AG09319 (cell line): ENCODE results near the gene SAMD8.
"Not testable (repeated sequence)": the region's sequence is repeated elsewhere in the genome, so short reads cannot be mapped to it uniquely, and the experiment has no call there.

ENCODE experiments used
- DNase-seq: peaks from one replicate; pipeline ENCODE4 v3.0.0-alpha.2; 2010; ENCODE audit warnings: low read depth; ENCODE audit errors: extremely low read depth
- TF ChIP-seq, protein P1 (sequence below): IDR thresholded peaks from 2 replicates; pipeline ENCODE4 v1.5.1; 2011; ENCODE audit warnings: low read depth, mild to moderate bottlenecking, inconsistent platforms, low read length, moderate library complexity

SAMD8 gene

DNA sequence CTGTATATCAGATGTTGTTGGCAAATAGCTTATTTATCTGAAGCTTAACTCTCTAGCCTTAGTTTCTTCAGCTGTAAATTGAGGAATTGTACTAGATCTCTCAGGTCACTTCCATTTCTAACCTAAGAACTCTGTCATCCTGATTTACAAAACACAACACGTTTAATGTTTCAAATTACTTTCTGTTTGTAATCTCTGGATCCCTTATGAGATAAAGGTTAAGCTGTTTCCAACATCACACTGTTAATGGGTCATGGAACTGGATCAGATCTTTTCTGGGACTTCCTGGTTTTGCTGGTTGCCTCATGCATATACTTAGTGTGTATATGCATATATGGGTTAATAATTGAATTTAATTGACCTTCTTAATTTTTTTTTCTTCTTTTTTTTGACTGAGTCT lies 9.9 kb downstream of the SAMD8 start:
- TF ChIP-seq, protein P1, sequence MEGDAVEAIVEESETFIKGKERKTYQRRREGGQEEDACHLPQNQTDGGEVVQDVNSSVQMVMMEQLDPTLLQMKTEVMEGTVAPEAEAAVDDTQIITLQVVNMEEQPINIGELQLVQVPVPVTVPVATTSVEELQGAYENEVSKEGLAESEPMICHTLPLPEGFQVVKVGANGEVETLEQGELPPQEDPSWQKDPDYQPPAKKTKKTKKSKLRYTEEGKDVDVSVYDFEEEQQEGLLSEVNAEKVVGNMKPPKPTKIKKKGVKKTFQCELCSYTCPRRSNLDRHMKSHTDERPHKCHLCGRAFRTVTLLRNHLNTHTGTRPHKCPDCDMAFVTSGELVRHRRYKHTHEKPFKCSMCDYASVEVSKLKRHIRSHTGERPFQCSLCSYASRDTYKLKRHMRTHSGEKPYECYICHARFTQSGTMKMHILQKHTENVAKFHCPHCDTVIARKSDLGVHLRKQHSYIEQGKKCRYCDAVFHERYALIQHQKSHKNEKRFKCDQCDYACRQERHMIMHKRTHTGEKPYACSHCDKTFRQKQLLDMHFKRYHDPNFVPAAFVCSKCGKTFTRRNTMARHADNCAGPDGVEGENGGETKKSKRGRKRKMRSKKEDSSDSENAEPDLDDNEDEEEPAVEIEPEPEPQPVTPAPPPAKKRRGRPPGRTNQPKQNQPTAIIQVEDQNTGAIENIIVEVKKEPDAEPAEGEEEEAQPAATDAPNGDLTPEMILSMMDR, result no peak
- DNase-seq, result no peak

DNA sequence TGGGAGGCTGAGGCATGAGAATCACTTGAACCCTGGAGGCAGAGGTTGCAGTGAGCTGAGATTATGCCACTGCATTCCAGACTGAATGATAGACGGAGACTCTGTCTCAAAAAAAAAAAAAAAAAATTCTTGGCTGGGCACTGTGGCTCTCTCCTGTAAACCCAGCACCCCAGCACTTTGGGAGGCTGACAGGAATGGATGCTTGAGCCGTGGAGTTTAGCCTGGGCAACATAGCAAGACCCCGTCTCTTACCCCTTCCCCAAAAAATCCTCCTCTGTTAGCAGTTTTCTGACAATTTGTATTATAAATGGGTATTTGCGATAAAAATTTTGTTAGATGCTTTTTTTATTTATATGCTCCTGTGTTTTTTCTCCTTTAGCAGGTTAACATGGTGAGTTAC lies 11.0 kb downstream of the SAMD8 start:
- no peak for DNase-seq
- TF ChIP-seq, protein P1, result no peak

DNA sequence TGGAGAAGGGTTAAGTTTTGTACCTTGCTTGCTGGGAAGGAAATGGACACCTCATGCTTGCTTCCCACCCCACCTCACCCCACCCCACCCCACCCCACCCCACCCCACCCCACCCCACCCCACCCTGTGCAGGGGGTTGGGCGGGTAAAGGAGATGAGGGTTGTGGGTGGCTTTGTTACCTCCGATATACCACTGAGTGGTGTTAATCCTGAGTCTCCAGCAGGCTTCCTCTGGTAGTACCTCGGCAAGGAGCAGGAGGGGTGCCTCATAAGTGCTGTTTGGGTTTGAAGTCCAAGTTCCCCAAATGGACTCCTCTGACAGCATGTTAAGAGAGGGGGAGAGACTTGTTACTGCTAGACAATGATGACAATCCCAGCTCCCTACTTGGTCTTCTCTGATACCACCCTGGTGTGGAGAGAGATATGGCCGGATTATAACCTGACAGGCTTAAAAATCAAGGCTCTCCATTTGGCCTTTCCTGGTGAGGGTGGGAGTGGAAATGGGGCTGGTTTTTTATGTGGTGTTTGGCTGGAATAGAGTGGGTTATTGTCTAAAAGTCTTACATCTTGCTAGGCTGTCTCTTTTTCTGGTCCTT lies 11.7 kb downstream of the SAMD8 start:
- no peak for DNase-seq
- TF ChIP-seq, protein P1, result no peak

DNA sequence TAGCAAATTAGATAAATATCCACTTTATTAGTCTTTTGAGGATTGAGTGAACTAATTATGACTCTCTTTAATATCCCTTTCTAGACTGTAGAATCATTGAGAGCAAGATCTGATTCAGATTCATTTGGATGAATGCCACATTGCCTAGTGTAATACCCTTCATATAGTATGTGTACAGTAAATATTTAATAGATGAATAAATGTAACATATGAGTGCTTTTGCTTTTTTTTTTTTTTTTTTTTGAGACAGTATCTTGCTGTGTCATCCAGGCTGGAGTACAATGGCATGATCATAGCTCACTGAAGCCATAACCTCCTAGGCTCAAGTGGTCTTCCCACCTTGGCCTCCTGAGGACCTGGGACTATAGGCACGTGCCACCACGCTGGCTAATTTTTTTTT lies 14.8 kb downstream of the SAMD8 start:
- TF ChIP-seq, protein P1, result no peak
- no peak for DNase-seq

DNA sequence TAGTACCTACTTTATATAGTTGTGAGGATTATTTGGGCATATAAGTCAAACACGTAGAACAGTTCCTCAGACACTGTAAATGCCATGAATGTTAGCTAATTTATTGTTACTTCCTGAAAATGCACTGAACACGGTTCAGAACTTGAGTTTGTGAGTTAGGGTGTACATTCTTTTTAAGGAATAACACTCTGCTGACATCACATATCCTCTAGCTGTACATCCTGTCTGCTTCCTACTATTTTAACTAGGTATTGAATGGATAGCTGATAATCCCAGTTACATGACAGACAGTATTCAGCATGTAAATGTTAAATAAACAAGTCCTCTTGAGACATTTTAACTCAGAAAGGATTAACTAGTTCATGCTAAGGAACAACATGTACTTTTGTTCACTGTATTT lies 16.0 kb downstream of the SAMD8 start:
- TF ChIP-seq, protein P1, result no peak
- no peak for DNase-seq

DNA sequence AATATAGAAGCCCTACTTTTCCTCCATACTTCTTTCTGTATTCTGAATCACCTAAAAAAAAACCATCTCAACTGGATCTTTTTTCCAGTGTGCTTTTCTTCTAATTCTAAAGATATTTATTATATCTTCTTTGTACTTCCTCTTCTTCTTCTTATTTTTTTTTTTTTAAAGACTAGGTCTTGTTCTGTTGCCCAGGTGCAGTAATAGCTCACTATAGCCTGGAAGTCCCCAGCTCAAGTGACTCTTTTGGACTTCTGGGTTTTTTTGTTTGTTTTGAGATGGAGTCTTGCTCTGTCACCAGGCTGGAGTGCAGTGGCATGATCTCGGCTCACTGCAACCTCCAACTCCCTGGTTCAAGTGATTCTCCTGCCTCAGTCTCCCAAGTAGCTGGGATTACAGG lies 17.5 kb downstream of the SAMD8 start:
- not testable (repeated sequence) for DNase-seq

DNA sequence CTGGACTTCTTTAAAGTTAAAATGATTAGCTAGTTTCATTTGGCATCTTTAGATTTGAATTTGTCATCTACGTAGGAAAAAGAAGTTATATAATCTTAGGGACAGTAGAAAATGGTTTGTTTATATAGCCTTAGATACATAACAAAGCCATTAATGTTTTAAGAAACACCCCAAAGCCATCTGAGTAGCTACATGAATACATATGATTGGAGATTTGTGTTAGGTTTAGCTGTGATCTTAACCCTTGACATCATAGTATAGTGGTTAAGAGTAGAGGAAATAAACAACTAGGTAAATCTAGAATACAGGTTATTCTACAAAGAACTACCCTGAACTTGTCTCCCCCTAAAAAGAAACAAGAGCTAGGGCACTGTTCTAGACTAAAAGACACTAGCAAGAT lies 18.1 kb downstream of the SAMD8 start:
- TF ChIP-seq, protein P1, result no peak

DNA sequence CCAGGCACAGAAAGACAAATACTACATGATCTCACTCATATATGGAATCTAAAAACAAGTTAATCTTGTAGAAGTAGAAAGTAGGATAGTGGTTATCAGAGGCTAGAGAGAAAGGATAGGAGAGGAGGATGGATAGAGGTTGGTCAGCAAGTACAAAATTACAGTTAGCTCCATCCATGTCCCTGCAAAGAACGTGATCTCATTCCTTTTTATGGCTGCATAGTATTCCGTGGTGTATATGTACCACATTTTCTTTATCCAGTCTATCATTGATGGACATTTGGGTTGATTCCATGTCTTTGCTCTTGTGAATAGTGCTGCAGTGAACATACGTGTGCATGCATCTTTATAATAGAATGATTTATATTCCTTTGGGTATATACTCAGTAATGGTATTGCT lies 22.2 kb downstream of the SAMD8 start:
- DNase-seq, result not testable (repeated sequence)

More for the DNA sequence above, 18.1 kb downstream of the SAMD8 start:
- DNase-seq, result no peak
